NCI-H2107 treated with DMSO at 0.1 percent for 48 hours (cell line): Measurements from ENCODE around the gene SUN1.
"Not testable (repeated sequence)": the region's sequence is repeated elsewhere in the genome, so short reads cannot be mapped to it uniquely, and the experiment has no call there.

ENCODE experiments used
- DNase-seq: peaks from one replicate; lab custom pipeline; 2025; ENCODE audit not compliant: unreplicated experiment; lab: John Stamatoyannopoulos, UW

The SUN1 gene

GRCh38 chr7:854118-854775, 22.0 kb downstream of the SUN1 start:
- no peak for DNase-seq

GRCh38 chr7:855686-856369, 23.6 kb downstream of the SUN1 start:
- no peak for DNase-seq

GRCh38 chr7:856444-857095, 24.3 kb downstream of the SUN1 start:
- DNase-seq, result no peak

- DNase-seq, result no peak
These were observed 25.4 kb downstream of the SUN1 start for GRCh38 chr7:857661-858060.

- no peak for DNase-seq
These were observed 27.2 kb downstream of the SUN1 start for GRCh38 chr7:859359-860030.

- no peak for DNase-seq
These were observed 27.9 kb downstream of the SUN1 start for GRCh38 chr7:860149-860548.

GRCh38 chr7:861222-861621, 28.9 kb downstream of the SUN1 start:
- DNase-seq, result no peak

- no peak for DNase-seq
These were observed 29.9 kb downstream of the SUN1 start for GRCh38 chr7:862157-862556.

GRCh38 chr7:863106-863505, 30.8 kb downstream of the SUN1 start:
- no peak for DNase-seq

GRCh38 chr7:865921-866320, 33.6 kb downstream of the SUN1 start:
- DNase-seq, result no peak

GRCh38 chr7:867001-867405, 34.7 kb downstream of the SUN1 start:
- no peak for DNase-seq

- DNase-seq, result no peak
These were observed 35.3 kb downstream of the SUN1 start for GRCh38 chr7:867406-868188.

GRCh38 chr7:868189-868486, 35.9 kb downstream of the SUN1 start:
- no peak for DNase-seq

- DNase-seq, result no peak
These were observed 37.1 kb downstream of the SUN1 start for GRCh38 chr7:869348-869747.

GRCh38 chr7:871900-872537, 39.7 kb downstream of the SUN1 start:
- DNase-seq, result no peak

GRCh38 chr7:872685-873084, 40.4 kb downstream of the SUN1 start:
- not testable (repeated sequence) for DNase-seq

GRCh38 chr7:873367-874002, 41.2 kb downstream of the SUN1 start:
- DNase-seq, result peak; percentile 62

- no peak for DNase-seq
These were observed 41.9 kb downstream of the SUN1 start for GRCh38 chr7:874031-874749.

GRCh38 chr7:875051-875450, 42.8 kb downstream of the SUN1 start:
- DNase-seq, result peak; percentile 95
